HepG2 (cell line): Measurements from ENCODE around the gene LRRC15.

Source experiments
- ELF4 ChIP-seq: sonication (generic); formaldehyde crosslinking; IDR thresholded peaks from 2 replicates; pipeline ENCODE4 v1.5.0; 2020; ENCODE audit warnings: missing genetic modification reagents, mild to moderate bottlenecking, moderate library complexity, borderline replicate concordance
- EP300 ChIP-seq, 3 experiments: sonication (generic) in 1 of 3; formaldehyde crosslinking in 1 of 3; IDR thresholded peaks; 2 replicates each; pipeline versions ENCODE4 v1.5.1 to v1.6.1; 2011 to 2020; ENCODE audit warnings: low read depth in 2 of 3, low read length in 2 of 3, borderline replicate concordance in 1 of 3, improper control_type of control experiment in 1 of 3, mild to moderate bottlenecking in 1 of 3, missing genetic modification reagents in 1 of 3, moderate library complexity in 1 of 3
- HCFC1 ChIP-seq: fragments of 150-350 bp; IDR thresholded peaks from 2 replicates; pipeline ENCODE4 v1.6.1; 2014; ENCODE audit warnings: low read depth, low read length
- SRSF9 ChIP-seq: fragments of 200-400 bp; formaldehyde crosslinking; IDR thresholded peaks from 2 replicates; pipeline ENCODE4 v1.6.1; 2018; ENCODE audit warnings: borderline replicate concordance, mild to moderate bottlenecking, low read depth, low read length; ENCODE audit not compliant: insufficient read depth, poor library complexity, severe bottlenecking
- TAF1 ChIP-seq: sonication (generic); formaldehyde crosslinking; IDR thresholded peaks from 2 replicates; pipeline ENCODE4 v1.4.0; 2020; ENCODE audit warnings: missing genetic modification reagents
- TEAD2 ChIP-seq: sonication (generic); formaldehyde crosslinking; IDR thresholded peaks from 2 replicates; pipeline ENCODE4 v1.9.0; 2021; ENCODE audit warnings: missing genetic modification reagents
- ZBTB8A ChIP-seq: sonication (generic); formaldehyde crosslinking; IDR thresholded peaks from 2 replicates; pipeline ENCODE4 v1.4.0; 2020; ENCODE audit warnings: mild to moderate bottlenecking, low read depth, missing genetic modification reagents, borderline replicate concordance
- ZNF766 ChIP-seq: sonication (generic); formaldehyde crosslinking; IDR thresholded peaks from 2 replicates; pipeline ENCODE4 v1.5.0; 2020; ENCODE audit warnings: missing genetic modification reagents, borderline replicate concordance
- TF ChIP-seq, protein P1 (sequence below): sonication (generic); formaldehyde crosslinking; conservative IDR thresholded peaks from 2 replicates; pipeline ENCODE4 v1.4.0; 2020; ENCODE audit warnings: missing genetic modification reagents
- TF ChIP-seq, protein P2 (sequence below): sonication (generic); formaldehyde crosslinking; IDR thresholded peaks from 2 replicates; pipeline ENCODE4 v1.5.0; 2020; ENCODE audit warnings: mild to moderate bottlenecking, missing genetic modification reagents, moderate library complexity

DNA sequence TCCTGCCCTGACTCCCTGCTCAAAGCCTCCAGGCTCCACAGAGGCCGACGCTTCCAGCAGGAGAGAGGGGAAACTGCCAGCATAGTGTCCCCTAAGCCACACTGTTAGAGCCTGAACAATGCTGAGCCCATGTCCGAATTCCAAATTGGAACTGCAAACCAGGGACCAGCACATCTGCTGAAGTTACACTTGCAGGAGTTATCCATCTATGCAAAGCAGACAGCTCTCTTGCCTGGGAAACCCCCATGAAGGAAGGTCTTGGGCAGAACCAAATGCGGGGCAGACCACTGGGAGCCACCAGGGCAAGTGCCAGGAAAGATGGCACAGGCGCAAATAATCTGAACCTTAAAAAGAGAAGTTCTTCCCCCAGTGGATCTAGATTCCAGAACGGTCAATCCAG lies 625 bp downstream of the LRRC15 start:
- TF ChIP-seq ZNF766 (CRISPR knock-in tag) (no peak), SRSF9 (no peak), TEAD2 (no peak), ELF4 (CRISPR knock-in tag) (no peak), EP300 (IDR thresholded peaks at IDR 0.05; ENCODE audit: low read depth in 2 of 2, low read length in 2 of 2) (no peak), EP300 (CRISPR knock-in tag; IDR thresholded peaks at IDR 0.05; ENCODE audit: borderline replicate concordance) (no peak), TAF1 (CRISPR knock-in tag) (no peak), HCFC1 (no peak), ZBTB8A (CRISPR knock-in tag) (no peak)
- TF ChIP-seq, protein P1, sequence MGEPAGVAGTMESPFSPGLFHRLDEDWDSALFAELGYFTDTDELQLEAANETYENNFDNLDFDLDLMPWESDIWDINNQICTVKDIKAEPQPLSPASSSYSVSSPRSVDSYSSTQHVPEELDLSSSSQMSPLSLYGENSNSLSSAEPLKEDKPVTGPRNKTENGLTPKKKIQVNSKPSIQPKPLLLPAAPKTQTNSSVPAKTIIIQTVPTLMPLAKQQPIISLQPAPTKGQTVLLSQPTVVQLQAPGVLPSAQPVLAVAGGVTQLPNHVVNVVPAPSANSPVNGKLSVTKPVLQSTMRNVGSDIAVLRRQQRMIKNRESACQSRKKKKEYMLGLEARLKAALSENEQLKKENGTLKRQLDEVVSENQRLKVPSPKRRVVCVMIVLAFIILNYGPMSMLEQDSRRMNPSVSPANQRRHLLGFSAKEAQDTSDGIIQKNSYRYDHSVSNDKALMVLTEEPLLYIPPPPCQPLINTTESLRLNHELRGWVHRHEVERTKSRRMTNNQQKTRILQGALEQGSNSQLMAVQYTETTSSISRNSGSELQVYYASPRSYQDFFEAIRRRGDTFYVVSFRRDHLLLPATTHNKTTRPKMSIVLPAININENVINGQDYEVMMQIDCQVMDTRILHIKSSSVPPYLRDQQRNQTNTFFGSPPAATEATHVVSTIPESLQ (CRISPR knock-in tag): no peak
- TF ChIP-seq, protein P2, sequence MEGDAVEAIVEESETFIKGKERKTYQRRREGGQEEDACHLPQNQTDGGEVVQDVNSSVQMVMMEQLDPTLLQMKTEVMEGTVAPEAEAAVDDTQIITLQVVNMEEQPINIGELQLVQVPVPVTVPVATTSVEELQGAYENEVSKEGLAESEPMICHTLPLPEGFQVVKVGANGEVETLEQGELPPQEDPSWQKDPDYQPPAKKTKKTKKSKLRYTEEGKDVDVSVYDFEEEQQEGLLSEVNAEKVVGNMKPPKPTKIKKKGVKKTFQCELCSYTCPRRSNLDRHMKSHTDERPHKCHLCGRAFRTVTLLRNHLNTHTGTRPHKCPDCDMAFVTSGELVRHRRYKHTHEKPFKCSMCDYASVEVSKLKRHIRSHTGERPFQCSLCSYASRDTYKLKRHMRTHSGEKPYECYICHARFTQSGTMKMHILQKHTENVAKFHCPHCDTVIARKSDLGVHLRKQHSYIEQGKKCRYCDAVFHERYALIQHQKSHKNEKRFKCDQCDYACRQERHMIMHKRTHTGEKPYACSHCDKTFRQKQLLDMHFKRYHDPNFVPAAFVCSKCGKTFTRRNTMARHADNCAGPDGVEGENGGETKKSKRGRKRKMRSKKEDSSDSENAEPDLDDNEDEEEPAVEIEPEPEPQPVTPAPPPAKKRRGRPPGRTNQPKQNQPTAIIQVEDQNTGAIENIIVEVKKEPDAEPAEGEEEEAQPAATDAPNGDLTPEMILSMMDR (CRISPR knock-in tag): no peak
